Right atrium auricular region (tissue), 2 donors: Measurements from ENCODE around the gene EMP1. TPM values are rescaled to one million over a fixed set of nuclear protein-coding genes. Genes with fewer than 3 reads are reported as not detected.

Experiments used
- DNase-seq: peaks from one replicate; pipeline ENCODE4 v3.0.0-alpha.2; 2019; ENCODE audit warnings: low spot score
- H3K27ac ChIP-seq, 2 donors: fragments of 200-600 bp; sonication (generic); 1 replicate in 1 of 2; 2 replicates in 1 of 2; pipeline ENCODE4 v1.5.1; 2016 to 2019
- H3K27me3 ChIP-seq, 2 donors: fragments of 200-600 bp; sonication (generic); one replicate each; pipeline versions ENCODE4 v1.5.1 to v1.6.0; 2017 to 2019
- H3K36me3 ChIP-seq: fragments of 200-600 bp; sonication (generic); one replicate; pipeline ENCODE4 v1.5.1; 2016
- H3K4me1 ChIP-seq, 2 donors: fragments of 200-600 bp; sonication (generic); one replicate each; pipeline versions ENCODE4 v1.5.1 to v1.6.0; 2017 to 2019
- H3K4me3 ChIP-seq, 2 donors: fragments of 200-600 bp; sonication (generic); 1 replicate in 1 of 2; 2 replicates in 1 of 2; pipeline ENCODE4 v1.5.1; 2017 to 2019; ENCODE audit warnings: mild to moderate bottlenecking in 1 of 2, moderate library complexity in 1 of 2
- H3K9me3 ChIP-seq, 2 donors: fragments of 200-600 bp; sonication (generic); one replicate each; pipeline ENCODE4 v1.5.1; 2019
- CTCF ChIP-seq, 2 donors: fragments of 200-600 bp; sonication (generic); IDR thresholded peaks; one replicate each; pipeline ENCODE4 v1.5.1; 2019; ENCODE audit warnings: antibody characterized with exemption in 2 of 2
- total RNA-seq, 2 donors: library from RNA; depleted of rRNA; stranded (reverse); fragments of >200 nt; gene quantifications; one replicate each; pipeline ENCODE4 v1.1.0, GENCODE V29; 2016

EMP1 gene
- total RNA-seq, 2 donors from 2014 or later, result 188 to 208 TPM

- no peak for TF ChIP-seq CTCF (IDR thresholded peaks at IDR 0.05)
- H3K4me1 ChIP-seq, result no peaks in the 10 kb centered on the region
- no peak overlapping the region for H3K27ac ChIP-seq
- DNase-seq, result no peak
- no peaks in the 10 kb centered on the region for H3K27me3 ChIP-seq
- no peak overlapping the region for H3K4me3 ChIP-seq
- H3K36me3 ChIP-seq, result no peaks in the 10 kb centered on the region
- H3K9me3 ChIP-seq, result no peaks in the 10 kb centered on the region
These were observed 30.7 kb downstream of the EMP1 start for GRCh38 chr12:13227191-13227590.

DNA sequence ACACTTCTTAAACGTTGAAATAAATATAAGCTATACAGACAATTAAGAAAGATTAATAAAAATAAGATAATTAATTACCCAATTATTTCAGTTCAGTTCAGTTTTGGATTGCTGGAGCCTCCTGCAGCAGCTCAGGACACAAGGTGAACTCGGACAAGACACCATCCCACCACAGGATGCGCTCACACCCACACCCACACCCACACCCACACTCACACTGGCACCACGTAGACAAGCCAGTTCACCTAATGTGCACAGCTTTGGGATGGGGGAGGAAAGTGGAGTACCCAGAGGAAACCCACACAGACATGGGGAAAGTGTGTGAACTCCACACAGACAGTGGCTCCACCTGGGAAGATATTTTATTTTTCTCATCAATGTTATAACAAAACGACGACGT, 32.1 kb downstream of the EMP1 start:
- no peaks in the 10 kb centered on the region for H3K36me3 ChIP-seq
- no peak for DNase-seq
- no peaks in the 10 kb centered on the region for H3K9me3 ChIP-seq
- H3K4me1 ChIP-seq, result no peaks in the 10 kb centered on the region
- H3K4me3 ChIP-seq, result no peak overlapping the region
- no peaks in the 10 kb centered on the region for H3K27me3 ChIP-seq
- H3K27ac ChIP-seq, result no peak overlapping the region
- no peak for TF ChIP-seq CTCF (IDR thresholded peaks at IDR 0.05)

- no peak for DNase-seq
- Histone ChIP-seq H3K4me1 (no peaks in the 10 kb centered on the region), H3K36me3 (no peaks in the 10 kb centered on the region), H3K4me3 (no peak overlapping the region), H3K9me3 (no peaks in the 10 kb centered on the region), H3K27me3 (no peaks in the 10 kb centered on the region), H3K27ac (no peak overlapping the region)
- no peak for TF ChIP-seq CTCF (IDR thresholded peaks at IDR 0.05)
These were observed 33.0 kb downstream of the EMP1 start for GRCh38 chr12:13229504-13229903.

DNA sequence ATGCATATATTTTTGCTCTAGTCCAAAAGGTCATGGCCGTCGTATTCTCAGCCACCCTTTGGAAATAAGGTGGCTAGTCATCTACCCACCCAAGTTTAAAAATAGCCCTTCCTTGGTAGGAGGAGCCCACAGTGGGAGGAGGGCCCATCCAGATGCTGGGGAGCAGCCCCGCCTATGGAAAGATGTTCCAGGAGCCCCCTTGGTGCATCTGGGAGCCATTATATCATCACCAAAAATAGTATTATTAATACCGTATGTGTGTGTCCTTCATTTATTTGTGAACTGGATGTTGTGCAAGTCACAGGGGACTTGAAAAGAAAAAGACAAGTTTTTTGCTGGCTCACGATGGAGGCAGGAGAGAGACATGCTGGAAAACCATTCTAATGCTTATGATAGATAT, 34.0 kb downstream of the EMP1 start:
- no peak for TF ChIP-seq CTCF (IDR thresholded peaks at IDR 0.05)
- Histone ChIP-seq H3K36me3 (no peaks in the 10 kb centered on the region), H3K27ac (no peak overlapping the region), H3K4me1 (no peaks in the 10 kb centered on the region), H3K27me3 (no peaks in the 10 kb centered on the region), H3K4me3 (no peak overlapping the region), H3K9me3 (no peaks in the 10 kb centered on the region)
- no peak for DNase-seq

GRCh38 chr12:13233830-13234641, 37.5 kb downstream of the EMP1 start:
- DNase-seq, result peak; percentile 73
- TF ChIP-seq CTCF (IDR thresholded peaks at IDR 0.05), result peak; percentile 59 to 86
- Histone ChIP-seq H3K4me3 (no peak overlapping the region), H3K27ac (no peak overlapping the region), H3K36me3 (no peaks in the 10 kb centered on the region), H3K27me3 (no peaks in the 10 kb centered on the region), H3K9me3 (no peaks in the 10 kb centered on the region), H3K4me1 (no peaks in the 10 kb centered on the region)

GRCh38 chr12:13238204-13238603, 41.7 kb downstream of the EMP1 start:
- Histone ChIP-seq H3K27me3 (no peaks in the 10 kb centered on the region), H3K4me3 (no peak overlapping the region), H3K9me3 (no peaks in the 10 kb centered on the region), H3K36me3 (no peaks in the 10 kb centered on the region), H3K27ac (no peak overlapping the region), H3K4me1 (no peaks in the 10 kb centered on the region)
- DNase-seq, result no peak
- no peak for TF ChIP-seq CTCF (IDR thresholded peaks at IDR 0.05)
